ENCODE results near the gene MCRIP2. TPM values are rescaled to one million over a fixed set of nuclear protein-coding genes. Genes with fewer than 3 reads are reported as not detected.

Gene MCRIP2
- total RNA-seq, 1 experiment from 2014 or later, result 3.0 TPM

DNA sequence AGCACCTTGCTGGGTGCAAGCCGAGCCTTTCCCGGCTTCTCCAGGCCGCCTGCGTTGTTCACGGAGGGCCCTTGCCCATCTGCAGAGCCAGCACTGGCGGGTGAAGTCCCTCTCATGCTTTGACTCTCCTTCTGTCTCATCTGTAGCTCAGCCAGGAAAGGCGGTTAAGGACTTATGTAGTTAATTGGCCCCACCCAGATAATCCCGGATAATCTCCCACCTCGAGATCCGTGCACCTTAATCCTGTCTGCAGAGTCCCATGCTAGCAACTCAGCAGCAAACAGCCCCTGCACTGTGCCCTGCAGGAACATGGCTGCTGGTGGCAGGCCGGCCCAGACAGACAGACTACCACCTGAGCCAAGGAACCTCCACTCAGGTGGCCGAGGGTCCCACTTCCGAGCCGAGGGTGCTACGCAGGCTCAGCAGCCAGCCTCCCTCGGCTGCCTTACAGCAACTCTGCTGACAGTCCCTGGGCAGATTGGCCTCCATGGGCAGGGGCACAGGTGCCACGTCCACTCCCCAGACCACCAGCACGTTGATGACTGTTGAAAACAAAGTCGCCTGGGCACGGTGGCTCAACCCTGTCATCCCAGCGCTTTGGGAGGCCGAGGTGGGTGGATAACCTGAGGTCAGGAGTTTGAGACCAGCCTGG, 34.8 kb upstream of the MCRIP2 start:
- no peak overlapping the region for H3K4me3 ChIP-seq
- no peak for DNase-seq (ENCODE audit: low read depth in 1 of 2, low spot score in 2 of 2)
- no peaks in the 10 kb centered on the region for H3K9me3 ChIP-seq (replicated peaks)
- H3K36me3 ChIP-seq, result no peaks in the 10 kb centered on the region
- no peaks in the 10 kb centered on the region for H3K27me3 ChIP-seq (replicated peaks)
- H3K4me1 ChIP-seq (replicated peaks), result no peaks in the 10 kb centered on the region
- no peak overlapping the region for H3K27ac ChIP-seq

DNA sequence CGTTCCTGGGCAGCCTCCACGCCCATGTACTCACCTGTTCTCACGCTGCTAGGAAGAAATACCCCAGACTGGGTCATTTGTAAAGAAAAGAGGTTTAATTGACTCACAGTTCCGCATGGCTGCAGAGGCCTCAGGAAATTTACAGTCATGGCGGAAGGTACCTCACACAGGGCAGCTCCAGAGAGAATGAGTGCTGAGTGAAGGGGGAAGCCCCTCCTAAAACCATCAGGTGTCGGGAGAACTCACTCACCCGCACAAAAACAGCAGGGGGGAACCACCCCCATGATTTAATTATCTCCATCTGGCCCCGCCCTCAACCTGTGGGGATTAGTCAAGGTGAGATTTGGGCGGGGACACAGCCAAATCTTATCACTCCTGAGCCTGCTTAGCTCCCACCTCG, 33.6 kb upstream of the MCRIP2 start:
- DNase-seq (ENCODE audit: low read depth in 1 of 2, low spot score in 2 of 2), result no peak
- Histone ChIP-seq H3K27me3 (replicated peaks) (no peaks in the 10 kb centered on the region), H3K4me3 (no peak overlapping the region), H3K27ac (no peak overlapping the region), H3K36me3 (no peaks in the 10 kb centered on the region), H3K4me1 (replicated peaks) (no peaks in the 10 kb centered on the region), H3K9me3 (replicated peaks) (no peaks in the 10 kb centered on the region)

DNA sequence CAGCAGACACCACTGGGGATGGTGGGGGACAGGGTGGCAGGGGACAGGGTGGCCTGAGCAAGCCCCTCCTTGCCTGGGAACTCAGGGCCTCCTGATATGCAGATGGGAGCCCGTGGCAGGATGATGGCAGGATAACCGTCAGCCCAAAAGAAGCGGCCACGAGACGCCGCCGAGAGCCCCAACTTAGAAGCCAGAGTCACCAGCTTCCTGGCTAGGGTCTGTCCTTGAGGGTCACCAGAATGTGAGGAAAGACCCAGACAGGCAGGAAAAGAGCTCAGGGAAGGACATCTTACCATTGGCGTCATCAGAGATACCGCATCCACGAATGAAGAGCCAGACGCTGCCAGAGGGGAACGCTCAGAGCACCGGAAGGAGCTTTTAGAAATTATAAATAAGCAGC, 32.3 kb upstream of the MCRIP2 start:
- H3K4me3 ChIP-seq, result no peak overlapping the region
- no peaks in the 10 kb centered on the region for H3K36me3 ChIP-seq
- no peak for DNase-seq (ENCODE audit: low read depth in 1 of 2, low spot score in 2 of 2)

DNA sequence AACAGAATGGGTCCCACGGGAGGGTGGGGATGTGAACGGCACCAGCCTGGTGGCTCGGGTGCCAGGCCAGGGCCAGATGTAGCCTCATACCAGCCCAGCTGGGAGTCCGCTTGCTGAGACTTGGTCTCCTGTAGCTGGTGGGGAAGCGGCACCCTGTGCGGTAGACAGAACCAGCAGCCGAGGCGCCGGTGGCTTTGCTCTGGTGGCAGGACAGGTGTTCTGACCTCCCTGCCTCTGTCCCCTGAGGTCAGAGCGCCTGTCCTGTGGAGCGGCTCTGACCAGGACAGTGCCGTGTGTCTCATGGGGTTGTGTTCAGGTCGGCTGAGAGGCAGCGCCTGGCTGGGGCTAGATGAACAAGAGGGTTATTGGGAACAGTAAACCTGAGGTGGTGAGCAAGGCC, 31.6 kb upstream of the MCRIP2 start:
- no peak overlapping the region for H3K4me3 ChIP-seq
- no peaks in the 10 kb centered on the region for H3K4me1 ChIP-seq (replicated peaks)
- no peaks in the 10 kb centered on the region for H3K36me3 ChIP-seq
- H3K27me3 ChIP-seq (replicated peaks), result no peaks in the 10 kb centered on the region
- H3K27ac ChIP-seq, result no peak overlapping the region
- no peak for DNase-seq (ENCODE audit: low read depth in 1 of 2, low spot score in 2 of 2)
- no peaks in the 10 kb centered on the region for H3K9me3 ChIP-seq (replicated peaks)

More for the DNA sequence above, 32.3 kb upstream of the MCRIP2 start:
- Histone ChIP-seq H3K4me1 (replicated peaks) (no peaks in the 10 kb centered on the region), H3K27ac (no peak overlapping the region), H3K27me3 (replicated peaks) (no peaks in the 10 kb centered on the region), H3K9me3 (replicated peaks) (no peaks in the 10 kb centered on the region)

DNA sequence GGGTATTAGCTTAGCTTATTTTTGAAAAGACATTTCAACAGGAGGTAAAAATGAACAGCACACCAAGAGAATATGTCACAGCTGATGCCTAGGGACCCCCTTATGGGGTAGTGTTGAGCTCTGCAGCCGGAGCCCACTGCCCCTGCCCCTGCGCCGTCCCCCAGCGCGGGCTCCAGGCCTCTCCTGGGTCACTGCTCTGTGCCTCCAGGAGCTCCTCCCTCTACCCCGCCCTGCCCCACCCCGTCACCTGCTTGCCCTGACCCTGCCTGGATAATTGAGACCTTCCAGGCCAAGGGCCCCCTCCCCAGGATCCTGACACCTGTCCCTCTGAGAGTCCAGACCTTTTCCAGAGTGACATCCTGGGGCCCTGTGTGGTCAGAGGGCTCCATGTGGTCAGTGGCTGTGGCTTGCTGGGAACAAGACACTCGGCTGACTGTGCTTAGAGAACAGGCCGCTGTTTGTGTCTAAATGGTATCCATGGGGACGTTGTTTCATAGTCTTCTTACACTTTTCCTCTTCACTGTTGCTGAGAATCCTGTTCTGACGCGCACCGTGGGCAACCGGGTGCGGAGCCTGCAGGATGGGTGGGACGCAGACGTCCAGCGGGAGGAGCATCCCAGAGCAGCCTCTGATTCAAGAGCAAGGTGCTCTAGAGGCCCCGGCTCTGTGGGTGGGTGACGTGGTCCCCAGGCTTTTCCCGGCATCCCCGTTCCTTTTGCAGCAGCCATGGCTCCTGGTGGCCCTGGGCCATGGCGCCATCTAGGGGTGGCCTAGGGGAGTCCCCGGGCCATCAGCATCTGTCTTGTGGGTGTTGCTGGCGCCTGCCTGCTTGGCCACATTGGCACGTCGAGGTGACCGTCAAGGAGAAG, 30.9 kb upstream of the MCRIP2 start:
- Histone ChIP-seq H3K27me3 (replicated peaks) (no peaks in the 10 kb centered on the region), H3K4me1 (replicated peaks) (no peaks in the 10 kb centered on the region), H3K9me3 (replicated peaks) (no peaks in the 10 kb centered on the region), H3K36me3 (no peaks in the 10 kb centered on the region), H3K4me3 (no peak overlapping the region), H3K27ac (no peak overlapping the region)
- DNase-seq (ENCODE audit: low read depth in 1 of 2, low spot score in 2 of 2), result no peak

DNA sequence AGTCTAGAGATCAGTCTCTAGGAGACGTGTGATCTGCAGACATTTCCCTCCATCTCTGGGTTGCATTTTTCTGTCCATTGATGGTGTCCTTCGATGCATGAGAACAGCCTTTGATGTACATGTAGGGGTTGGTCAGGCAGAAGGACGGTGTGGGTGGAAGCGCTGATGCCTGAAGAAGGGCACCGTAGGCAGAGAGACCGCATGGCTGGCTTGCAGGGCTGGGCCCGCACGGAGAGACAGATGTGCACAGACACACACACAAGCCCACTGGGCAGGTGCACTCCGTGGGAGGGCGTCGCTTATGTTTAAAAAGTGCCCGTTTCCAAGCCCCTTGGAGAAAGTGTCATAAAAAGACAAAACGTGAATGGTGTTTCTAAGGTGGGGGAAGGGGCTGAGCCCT, 26.5 kb upstream of the MCRIP2 start:
- DNase-seq (ENCODE audit: low read depth in 1 of 2, low spot score in 2 of 2), result no peak
- Histone ChIP-seq H3K27me3 (replicated peaks) (no peaks in the 10 kb centered on the region), H3K4me1 (replicated peaks) (no peaks in the 10 kb centered on the region), H3K36me3 (no peaks in the 10 kb centered on the region), H3K4me3 (no peak overlapping the region), H3K27ac (no peak overlapping the region), H3K9me3 (replicated peaks) (no peaks in the 10 kb centered on the region)

DNA sequence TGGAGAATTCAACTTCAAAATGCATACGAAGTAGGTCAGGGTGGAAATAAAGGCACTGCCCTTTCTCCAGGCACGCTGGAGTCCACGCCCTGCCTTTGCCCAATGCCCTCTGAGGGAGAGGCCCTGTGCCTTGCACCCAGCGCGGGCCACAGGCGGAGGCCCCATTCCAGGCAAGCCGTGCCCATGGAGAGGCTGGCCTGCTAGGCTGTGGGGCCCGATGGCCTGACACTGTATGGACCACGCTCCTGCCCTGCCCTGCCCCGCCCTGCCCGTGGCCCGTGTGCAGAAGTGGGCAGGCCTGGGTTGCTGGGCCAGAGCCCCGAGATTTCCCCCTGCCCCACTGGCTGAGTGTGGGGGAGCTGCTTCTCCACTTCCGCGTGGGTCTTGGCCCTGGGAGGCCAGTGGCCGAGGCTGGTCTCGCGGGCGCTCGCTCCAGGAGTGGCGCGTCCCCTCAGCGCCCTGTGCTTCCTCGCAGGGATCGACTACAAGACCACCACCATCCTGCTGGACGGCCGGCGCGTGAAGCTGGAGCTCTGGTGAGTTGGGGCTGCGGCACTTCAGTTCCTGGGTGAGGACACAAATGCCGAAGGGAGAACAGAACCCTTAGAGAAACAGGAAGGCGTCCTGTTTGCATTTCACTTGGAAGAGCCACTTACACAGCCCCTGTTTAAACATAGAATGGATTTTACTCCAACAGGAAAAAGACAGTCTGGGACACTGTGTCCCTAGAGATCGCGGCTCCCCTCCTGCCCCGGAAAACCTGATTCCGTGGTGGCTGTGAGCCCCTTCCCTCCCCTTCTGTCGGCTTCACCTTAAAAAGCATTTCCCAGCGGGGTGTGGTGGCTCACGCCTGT, 24.7 kb upstream of the MCRIP2 start:
- H3K4me1 ChIP-seq (replicated peaks), result no peaks in the 10 kb centered on the region
- no peaks in the 10 kb centered on the region for H3K9me3 ChIP-seq (replicated peaks)
- no peak overlapping the region for H3K4me3 ChIP-seq
- no peak overlapping the region for H3K27ac ChIP-seq
- H3K27me3 ChIP-seq (replicated peaks), result no peaks in the 10 kb centered on the region
- no peak for DNase-seq (ENCODE audit: low read depth in 1 of 2, low spot score in 2 of 2)
- no peaks in the 10 kb centered on the region for H3K36me3 ChIP-seq

DNA sequence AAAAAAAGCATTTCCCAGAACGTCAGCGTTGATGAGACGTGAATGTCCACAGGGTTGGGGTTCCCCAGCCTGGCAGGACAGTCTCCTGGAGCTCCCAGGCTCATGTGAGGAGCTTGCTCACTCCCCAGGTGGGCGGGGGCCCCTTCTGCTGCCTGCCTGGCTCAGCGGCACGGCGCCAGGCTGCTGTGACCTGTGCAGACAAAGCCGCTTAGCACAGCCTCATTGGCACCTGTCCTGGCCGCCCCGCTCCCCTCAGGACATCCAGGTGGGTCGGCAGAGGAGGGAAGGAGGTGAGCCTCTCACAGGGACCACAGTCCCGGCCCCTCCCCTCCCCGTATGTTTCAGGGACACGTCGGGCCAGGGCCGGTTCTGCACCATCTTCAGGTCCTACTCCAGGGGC, 23.8 kb upstream of the MCRIP2 start:
- H3K27me3 ChIP-seq (replicated peaks), result no peaks in the 10 kb centered on the region
- no peak overlapping the region for H3K27ac ChIP-seq
- DNase-seq (ENCODE audit: low read depth in 1 of 2, low spot score in 2 of 2), result no peak
- H3K9me3 ChIP-seq (replicated peaks), result no peaks in the 10 kb centered on the region
- no peaks in the 10 kb centered on the region for H3K36me3 ChIP-seq
- no peak overlapping the region for H3K4me3 ChIP-seq
- no peaks in the 10 kb centered on the region for H3K4me1 ChIP-seq (replicated peaks)

DNA sequence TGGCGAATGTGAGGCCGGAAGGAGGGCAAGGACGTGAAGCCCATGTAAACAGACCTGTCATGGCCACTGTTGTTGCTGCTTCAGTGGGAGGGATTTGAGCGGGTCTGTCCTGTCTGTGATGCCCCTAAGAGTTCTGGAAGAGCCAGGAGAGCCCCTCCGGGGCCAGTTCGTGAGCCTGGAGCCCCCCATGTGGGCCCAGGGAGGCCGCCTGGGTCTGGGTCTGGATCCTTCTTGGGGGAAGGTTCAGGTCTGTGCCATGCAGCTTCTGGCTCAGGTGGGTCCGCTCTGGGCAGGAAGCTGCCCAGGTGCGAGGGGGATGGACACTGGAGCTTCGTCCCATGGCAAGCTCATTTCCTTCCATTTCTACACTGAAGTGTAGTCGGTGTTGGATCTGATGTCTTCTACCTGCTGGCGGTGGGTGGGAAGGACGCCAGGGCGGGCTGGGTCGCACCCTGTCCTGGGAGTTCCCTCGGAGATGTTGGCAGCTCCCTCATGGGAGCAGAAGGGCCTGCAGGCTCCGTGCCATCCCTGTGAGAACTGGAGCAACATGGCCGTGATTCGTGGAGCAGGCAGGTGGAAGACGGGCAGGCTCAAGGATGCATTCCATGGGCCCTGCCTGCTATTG, 22.0 kb upstream of the MCRIP2 start:
- no peak overlapping the region for H3K4me3 ChIP-seq
- H3K4me1 ChIP-seq (replicated peaks), result no peaks in the 10 kb centered on the region
- no peaks in the 10 kb centered on the region for H3K27me3 ChIP-seq (replicated peaks)
- no peak overlapping the region for H3K27ac ChIP-seq
- DNase-seq (ENCODE audit: low read depth in 1 of 2, low spot score in 2 of 2), result no peak
- no peaks in the 10 kb centered on the region for H3K9me3 ChIP-seq (replicated peaks)
- no peaks in the 10 kb centered on the region for H3K36me3 ChIP-seq

DNA sequence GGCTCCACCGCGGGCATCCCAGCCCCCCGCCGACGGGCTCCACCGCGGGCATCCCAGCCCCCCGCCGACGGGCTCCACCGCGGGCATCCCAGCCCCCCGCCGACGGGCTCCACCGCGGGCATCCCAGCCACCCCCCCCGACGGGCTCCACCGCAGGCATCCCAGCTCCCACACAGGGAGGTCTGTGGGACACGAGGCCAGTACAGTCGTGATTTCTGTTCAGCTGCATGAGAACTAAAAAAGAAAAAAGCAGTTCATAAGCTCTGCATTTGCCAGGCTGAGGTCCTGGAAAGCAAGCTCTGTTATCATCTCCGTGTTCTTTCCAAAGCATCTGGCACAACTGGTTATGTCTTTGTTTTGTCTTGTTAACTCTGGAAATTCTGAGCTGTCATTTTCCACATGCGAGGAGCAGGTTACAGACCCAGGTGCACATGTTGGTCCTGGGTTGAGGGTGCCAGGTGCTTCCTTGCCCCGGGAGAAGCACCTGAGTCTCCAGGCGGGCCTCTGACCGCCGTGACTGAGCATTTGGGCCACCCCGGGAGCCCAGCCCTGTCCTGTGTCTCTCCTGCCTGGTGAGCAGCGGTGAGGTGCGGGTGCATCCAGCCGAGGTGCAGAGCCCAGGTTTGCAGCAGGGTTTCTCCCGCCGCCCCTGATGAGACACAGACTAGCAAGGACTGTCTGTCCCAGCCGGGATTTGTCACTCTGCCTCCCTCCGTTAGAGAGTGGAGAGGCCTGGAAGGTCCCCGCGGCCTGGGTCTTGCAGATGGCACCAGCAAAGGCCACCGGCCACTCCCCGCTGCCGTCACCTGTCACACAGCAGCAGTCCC, 20.7 kb upstream of the MCRIP2 start:
- DNase-seq (ENCODE audit: low read depth in 1 of 2, low spot score in 2 of 2), result no peak
- no peaks in the 10 kb centered on the region; the same call in 1 of the 2 replicates for H3K4me1 ChIP-seq (replicated peaks)
- H3K9me3 ChIP-seq (replicated peaks), result no peaks in the 10 kb centered on the region
- no peaks in the 10 kb centered on the region for H3K27me3 ChIP-seq (replicated peaks)
- H3K36me3 ChIP-seq, result peaks cover 6% of the 10 kb centered on the region
- no peak overlapping the region for H3K27ac ChIP-seq
- H3K4me3 ChIP-seq, result no peak overlapping the region

DNA sequence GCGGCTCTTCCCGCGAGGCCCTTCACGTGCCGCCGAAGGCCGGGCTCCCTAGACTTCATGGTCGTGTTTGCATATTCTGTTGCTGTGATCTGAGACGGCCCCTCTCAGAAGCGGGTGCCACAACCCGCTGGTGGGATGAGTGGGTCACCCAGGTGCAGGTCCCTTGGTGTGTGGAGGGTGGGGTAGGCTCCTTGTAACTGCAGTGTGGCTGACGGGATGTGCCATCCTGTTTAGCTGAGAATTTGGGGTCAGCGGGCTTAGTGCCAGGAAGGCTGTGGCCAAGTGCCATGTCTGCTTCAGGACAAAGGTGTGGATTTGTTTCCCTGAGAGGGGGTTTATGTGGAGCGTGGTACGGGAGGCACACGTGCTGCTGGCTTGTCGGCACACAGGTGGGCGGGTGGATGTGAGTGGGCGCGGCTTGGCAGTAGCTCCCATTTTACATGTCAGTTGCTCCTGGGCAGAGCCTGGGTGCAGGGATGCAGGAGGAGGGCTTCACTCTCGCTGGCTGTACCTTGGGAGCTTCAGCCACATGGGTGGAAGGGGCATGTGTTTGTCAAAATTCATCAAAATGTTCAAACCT, 20.0 kb upstream of the MCRIP2 start:
- no peak overlapping the region for H3K27ac ChIP-seq

DNA sequence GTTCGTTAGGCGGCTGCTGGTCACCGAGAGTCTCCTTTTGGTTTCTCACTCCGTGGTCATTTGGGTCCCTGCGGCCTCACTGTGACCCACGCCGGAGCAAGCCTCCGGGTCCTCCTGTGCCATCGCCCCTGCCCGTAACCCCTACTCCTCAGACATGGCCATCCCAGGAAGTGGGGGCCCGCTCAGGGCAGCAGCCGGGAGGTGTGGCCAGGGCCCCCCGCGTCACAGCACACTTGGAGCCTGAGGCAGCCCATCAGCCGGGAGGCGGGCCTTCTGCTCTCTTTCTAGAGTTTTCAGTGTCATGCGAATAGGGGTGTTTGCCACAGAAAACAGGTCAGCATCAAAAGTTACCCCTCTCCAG, 18.7 kb upstream of the MCRIP2 start:
- no peak for DNase-seq (ENCODE audit: low read depth in 1 of 2, low spot score in 2 of 2)
- Histone ChIP-seq H3K9me3 (replicated peaks) (no peaks in the 10 kb centered on the region), H3K27ac (no peak overlapping the region), H3K36me3 (peaks cover 18% of the 10 kb centered on the region), H3K27me3 (replicated peaks) (no peaks in the 10 kb centered on the region), H3K4me1 (replicated peaks) (peaks cover 19% of the 10 kb centered on the region), H3K4me3 (no peak overlapping the region)

More for the DNA sequence above, 20.0 kb upstream of the MCRIP2 start:
- DNase-seq (ENCODE audit: low read depth in 1 of 2, low spot score in 2 of 2), result no peak
- H3K4me1 ChIP-seq (replicated peaks), result peaks cover 6% of the 10 kb centered on the region
- no peak overlapping the region for H3K4me3 ChIP-seq
- H3K9me3 ChIP-seq (replicated peaks), result no peaks in the 10 kb centered on the region
- peaks cover 12% of the 10 kb centered on the region for H3K36me3 ChIP-seq
- H3K27me3 ChIP-seq (replicated peaks), result no peaks in the 10 kb centered on the region
